HG03103 (cell line): ENCODE results near the gene PRODH.
"Not testable (repeated sequence)": the region's sequence is repeated elsewhere in the genome, so short reads cannot be mapped to it uniquely, and the experiment has no call there.

ENCODE experiments used
- ATAC-seq: cut with Tn5 transposase; IDR thresholded peaks from one replicate; pipeline ENCODE4 v1.9.1; 2021; ENCODE audit warnings: low read depth; ENCODE audit not compliant: unreplicated experiment

Gene PRODH

DNA sequence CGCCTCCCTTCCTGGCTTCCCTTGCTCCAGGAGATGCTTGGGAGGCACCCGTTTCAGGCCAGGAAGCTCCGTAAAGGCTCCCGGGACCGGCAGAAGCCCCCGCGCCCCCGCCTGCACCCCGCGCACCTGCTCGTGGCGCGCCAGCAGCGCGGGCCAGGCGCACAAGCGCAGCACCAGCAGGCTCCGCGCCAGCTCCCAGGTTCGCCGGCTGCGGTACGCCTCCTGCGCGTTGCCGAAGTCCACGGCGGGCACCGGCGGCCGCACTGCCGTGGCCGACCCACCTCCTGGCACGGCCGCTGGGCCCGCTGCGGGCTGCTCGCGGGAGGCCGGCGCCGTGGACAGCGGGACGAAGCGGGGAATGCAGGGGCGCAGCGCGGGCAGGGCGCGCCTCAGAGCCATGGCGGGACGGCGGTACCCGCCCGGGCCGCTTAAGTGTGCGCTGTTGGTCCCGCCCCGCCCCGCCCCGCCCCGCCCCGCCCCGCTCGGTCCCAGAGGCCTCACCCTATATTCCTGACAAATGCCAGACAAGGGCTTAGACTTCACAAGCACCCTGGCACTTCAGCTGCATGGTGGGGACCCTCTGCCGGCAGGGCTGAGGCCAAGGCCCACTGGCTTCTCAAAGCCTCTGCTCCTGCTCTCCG lies at the start of gene PRODH:
Gene PRODH (minus strand): TSS at position 405 of the 641 bp plus-strand sequence. CDS start 6 bp downstream, at position 399.
- no peak for ATAC-seq

GRCh38 chr22:18985780-18986179 lies 49.7 kb upstream of the PRODH start:
- no peak for ATAC-seq

DNA sequence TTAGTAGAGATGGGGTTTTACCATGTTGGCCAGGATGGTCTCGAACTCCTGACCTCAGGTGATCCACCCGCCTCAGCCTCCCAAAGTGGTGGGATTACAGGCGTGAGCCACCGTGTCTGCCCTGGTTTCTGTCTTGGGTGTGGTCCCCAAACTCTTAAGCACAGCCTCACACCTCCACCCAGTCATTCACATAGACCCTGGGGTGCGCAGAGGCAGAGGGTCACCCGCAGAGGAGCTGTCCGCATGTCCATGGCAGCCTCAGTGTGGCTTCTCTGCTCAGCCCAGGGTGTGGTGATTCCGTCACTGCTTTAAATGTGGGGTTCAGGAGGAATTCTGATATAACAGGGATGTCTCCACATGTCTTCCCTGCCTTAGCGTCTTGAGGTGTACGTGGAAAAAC lies 48.5 kb upstream of the PRODH start:
- no peak for ATAC-seq

- no peak for ATAC-seq
Observed at GRCh38 chr22:18983120-18983651, 47.1 kb upstream of the PRODH start.

DNA sequence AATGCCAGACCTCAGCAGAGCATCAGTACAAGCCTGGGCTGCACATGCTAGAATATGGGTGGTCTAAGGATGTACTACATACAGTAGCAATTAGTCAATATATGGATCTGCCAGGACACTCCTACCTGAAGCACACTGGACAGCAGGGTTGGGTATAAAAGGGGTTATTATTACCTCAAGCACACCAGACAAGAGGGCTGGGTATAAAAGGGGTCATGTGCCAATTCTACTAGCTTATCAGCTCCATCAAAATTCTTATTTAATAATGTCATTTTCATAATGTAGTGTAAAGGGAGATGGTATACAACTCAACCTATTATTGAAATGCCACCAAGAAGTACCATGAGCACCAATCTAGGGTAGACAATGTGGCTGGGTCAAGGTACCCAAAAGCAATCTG lies 44.7 kb upstream of the PRODH start:
- no peak for ATAC-seq

DNA sequence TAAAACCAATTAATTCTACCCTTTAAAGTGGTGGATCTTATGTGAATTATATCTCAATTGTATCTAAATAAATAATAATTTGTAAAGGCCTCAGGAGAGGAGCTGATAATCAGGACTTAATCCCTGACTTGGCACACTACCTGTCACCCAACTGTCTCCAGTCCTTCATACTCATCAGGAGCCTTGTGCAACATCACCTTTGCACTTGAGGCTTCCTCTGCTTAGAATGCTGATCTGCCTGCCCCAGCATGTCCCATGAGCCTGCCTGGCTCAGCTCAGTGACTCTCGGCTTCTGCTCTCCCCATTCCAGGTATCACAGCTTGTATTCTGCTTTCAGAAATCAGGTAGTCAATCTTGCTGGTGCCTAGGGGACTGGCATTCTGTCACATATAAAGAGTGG lies 43.9 kb upstream of the PRODH start:
- ATAC-seq, result no peak

DNA sequence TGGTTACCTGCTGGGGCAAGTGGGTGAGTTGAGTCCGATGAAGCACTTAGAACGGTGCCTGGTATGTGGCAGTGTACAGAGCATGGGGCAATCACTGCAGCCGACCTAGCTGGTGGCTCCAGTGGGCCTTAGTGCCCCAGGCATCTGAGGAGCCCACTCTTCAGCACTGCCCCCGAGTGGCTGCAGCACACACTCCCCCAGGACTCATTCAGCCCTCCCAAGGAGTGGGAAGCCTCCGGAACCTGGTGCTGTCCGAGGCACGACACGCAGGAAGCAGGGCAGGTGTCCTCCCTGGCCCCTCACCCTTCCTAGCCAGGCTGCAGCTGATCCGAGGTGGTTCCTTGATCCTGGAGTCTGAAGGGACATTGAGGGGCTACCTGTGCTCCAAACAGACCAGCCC lies 42.4 kb upstream of the PRODH start:
- ATAC-seq, result no peak

GRCh38 chr22:18977824-18978425 lies 41.8 kb upstream of the PRODH start:
- ATAC-seq, result no peak

DNA sequence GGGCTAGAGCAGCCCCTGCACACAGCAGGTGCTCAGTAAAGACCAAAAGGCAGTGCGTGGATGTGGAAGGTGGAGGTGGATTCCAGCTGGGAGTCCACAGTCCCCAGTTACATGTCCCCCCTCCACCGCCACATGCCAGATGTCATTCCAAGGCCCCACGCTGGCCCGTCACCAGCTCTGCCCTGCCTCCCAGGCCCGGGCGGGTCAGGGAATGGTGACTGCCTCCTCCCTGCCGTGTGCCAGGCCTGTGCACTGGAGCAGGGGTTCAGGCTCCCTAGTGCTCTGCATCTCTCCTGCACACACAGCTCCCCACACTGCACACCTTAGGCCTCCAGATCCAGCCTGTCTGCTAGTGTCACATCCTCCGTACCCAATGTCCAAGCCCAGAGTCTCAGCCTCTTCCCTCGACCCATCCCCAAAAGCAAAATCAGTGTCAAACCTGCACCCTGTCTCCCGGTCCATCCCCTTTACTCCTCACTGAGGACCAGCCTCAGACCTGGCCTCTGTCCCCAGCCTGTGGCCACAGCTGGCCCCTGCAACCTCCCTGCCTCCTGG lies 40.2 kb upstream of the PRODH start:
- no peak for ATAC-seq

- ATAC-seq, result no peak
Observed at GRCh38 chr22:18975434-18976196, 39.5 kb upstream of the PRODH start.

GRCh38 chr22:18974477-18975180 lies 38.5 kb upstream of the PRODH start:
- ATAC-seq, result no peak

DNA sequence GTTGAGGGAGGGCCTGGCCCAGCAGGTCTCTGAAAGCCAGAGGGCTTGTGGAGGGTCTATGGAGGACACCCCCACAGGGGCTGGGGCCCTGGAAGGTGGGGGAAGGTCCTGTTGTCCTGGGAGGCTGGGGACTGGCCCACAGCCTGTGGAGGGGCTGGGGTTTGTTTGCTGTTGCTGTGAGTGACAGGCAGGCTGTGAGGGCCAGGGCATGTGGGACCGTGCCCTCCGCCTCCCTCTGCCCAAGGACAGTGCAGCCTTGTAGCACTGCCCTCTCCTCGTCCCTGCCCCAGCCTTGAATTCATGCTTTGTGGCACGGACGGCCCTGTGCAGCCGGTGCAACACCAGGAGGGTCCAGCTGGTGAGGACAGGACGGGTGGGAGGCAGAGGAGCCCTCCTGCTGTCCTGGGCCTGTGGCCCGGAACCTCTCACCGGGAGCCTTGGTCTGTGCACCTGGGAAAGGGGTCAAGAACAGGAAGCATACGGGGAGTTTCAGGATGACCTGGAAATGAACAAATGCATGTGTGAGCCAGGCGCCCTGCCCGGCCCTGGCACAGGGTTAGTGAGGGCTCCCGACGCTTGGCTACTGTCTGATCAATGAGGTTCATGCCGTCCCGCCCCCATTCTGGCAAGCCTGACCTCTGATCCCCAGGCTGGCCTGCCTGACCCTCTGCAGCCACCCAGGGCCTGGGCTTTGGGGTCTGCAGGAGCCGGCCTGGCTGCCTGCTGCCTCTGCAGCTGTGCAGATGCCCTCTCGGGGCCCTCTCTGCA lies 37.4 kb upstream of the PRODH start:
- ATAC-seq, result no peak

DNA sequence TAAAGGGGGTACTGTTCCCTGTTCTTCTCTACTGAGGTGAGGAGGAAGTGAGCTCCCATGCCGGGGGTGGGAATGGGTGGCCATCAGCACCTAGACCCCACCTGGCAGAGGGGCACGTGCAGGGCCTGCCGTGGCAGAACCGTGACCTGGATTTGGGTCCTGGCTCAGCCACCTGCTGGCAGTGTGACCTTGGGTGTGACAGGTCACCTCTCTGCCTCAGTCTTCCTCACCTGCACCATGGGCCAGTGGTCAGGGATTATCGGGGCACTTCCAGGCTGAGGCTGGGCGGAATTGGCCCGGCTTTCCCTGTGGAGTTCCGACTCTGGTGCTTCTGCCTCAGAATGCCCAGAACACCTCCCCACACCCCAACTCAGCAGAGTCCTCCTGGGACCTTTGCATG lies 36.5 kb upstream of the PRODH start:
- not testable (repeated sequence) for ATAC-seq

DNA sequence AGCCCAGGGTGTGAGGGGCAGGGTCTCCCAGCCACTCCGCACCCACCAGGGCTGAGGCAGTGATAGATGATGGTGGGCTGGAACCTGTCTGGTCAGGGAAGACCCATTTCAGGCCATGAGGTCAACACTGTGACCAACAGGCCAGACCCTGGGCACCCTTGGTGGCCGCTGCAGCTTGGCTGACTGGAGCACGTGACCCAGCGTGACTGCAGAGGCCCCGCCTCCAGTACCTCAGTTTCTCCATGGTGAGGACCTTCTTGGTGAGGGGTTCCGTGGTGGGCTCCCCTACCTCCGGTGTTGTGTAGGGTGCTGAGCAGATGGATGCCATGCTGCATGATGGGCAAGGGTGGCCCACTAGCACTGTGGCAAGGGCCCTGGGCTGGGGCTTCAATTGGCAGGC lies 35.9 kb upstream of the PRODH start:
- ATAC-seq, result not testable (repeated sequence)

DNA sequence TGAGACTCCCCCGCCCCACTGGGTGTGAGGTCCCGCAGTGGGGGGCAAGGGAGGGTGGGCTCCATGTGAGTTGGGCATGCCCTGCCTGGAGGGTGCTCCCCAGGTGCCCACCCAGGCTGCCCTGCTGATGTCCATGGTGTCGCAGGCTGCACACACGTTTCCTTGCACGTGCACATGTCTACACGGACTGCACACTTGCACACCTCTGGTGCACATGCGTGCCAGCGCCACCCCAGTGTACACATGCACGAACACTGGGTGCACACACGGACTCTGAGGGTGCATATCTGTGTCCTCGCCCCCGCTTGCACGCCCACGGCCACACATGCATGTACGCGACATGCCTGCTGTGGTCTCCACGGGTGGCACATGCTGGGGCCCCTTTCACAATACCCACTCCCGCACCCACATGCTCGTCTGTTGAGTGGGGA lies 35.2 kb upstream of the PRODH start:
- ATAC-seq, result no peak

- no peak for ATAC-seq
Observed at GRCh38 chr22:18970948-18971315, 34.8 kb upstream of the PRODH start.

DNA sequence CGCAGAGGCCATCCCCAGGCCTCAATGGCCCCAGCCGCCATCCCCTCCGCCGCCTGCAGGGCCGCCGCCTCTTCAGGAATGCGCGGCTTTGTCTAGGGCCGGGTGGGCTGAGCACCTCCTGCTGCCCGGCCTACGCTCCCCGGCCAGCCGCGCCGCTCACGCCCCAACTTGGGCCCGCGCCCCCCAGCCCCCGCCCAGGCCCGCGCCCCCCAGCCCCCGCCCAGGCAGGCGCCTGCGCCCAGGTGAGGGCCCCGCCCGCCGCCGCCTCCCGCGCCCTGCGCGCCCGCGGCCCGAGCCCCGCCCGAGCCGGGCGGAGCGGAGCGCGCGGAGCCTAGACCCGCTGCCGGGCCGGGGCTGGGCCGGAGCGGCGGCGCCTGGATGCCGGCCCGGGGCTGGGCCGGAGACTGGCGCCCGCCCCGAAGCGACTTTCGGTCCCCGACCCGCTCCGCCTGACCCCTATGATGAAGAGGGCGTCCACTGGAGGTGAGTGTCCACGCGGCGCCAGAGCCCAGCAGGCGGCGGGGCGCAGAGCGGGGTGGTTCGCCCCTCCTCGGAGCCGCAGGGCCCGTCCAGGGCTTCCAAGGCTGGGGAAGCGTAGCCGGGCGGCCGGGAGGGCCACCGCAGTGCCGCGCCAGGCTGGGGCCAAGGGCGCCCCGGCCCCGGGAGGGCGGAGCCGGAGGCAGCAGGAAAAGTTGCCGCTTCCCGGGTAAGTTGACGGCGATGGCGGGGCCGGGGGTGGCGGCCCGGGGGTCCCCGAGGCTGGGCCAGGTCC lies 34.3 kb upstream of the PRODH start:
- ATAC-seq, result no peak

GRCh38 chr22:18969158-18969942 lies 33.3 kb upstream of the PRODH start:
- ATAC-seq, result not testable (repeated sequence)
